Transverse colon (tissue), 4 donors: ENCODE data around the gene PPP1R9A. TPM values are rescaled to one million over a fixed set of nuclear protein-coding genes. Genes with fewer than 3 reads are reported as not detected.

Experiments
- DNase-seq: peaks from one replicate; pipeline ENCODE4 v3.0.0-alpha.2; 2019
- H3K27ac ChIP-seq, 4 donors: fragments of 200-600 bp; sonication (generic); 2 replicates each; pipeline ENCODE4 v1.5.1; 2016 to 2018; ENCODE audit warnings: inconsistent platforms in 4 of 4
- H3K27me3 ChIP-seq: fragments of 200-600 bp; sonication (generic); 2 replicates; pipeline ENCODE4 v1.5.1; 2017; ENCODE audit warnings: inconsistent platforms
- H3K36me3 ChIP-seq, 4 donors: fragments of 200-600 bp; sonication (generic); 2 replicates each; pipeline ENCODE4 v1.5.1; 2017 to 2019; ENCODE audit warnings: inconsistent platforms in 4 of 4
- H3K4me1 ChIP-seq, 4 donors: fragments of 200-600 bp; sonication (generic); 2 replicates each; pipeline ENCODE4 v1.5.1; 2017 to 2020; ENCODE audit warnings: inconsistent platforms in 4 of 4
- H3K4me3 ChIP-seq, 4 donors: fragments of 200-600 bp; sonication (generic); 1 replicate in 1 of 4; 2 replicates in 3 of 4; pipeline versions ENCODE4 v1.5.1 to v1.6.1; 2017 to 2019; ENCODE audit warnings: inconsistent platforms in 4 of 4
- H3K9me3 ChIP-seq, 2 donors: fragments of 200-600 bp; sonication (generic); 2 replicates each; pipeline ENCODE4 v1.5.1; 2017 to 2019; ENCODE audit warnings: inconsistent platforms in 2 of 2
- CTCF ChIP-seq, 5 experiments: fragments of 200-600 bp in 3 of 5; fragments of 450-650 bp in 2 of 5; sonication (generic) in 3 of 5; IDR thresholded peaks; 1 replicate in 2 of 5; 2 replicates in 3 of 5; pipeline ENCODE4 v1.5.1; 2016 to 2017; ENCODE audit warnings: antibody characterized with exemption in 5 of 5, inconsistent platforms in 3 of 5, mild to moderate bottlenecking in 2 of 5, moderate library complexity in 1 of 5
- EP300 ChIP-seq: sonication (generic); formaldehyde crosslinking; IDR thresholded peaks from one replicate; pipeline ENCODE4 v1.6.1; 2017; ENCODE audit warnings: antibody characterized with exemption, low read depth
- POLR2A ChIP-seq: fragments of 450-650 bp; IDR thresholded peaks from one replicate; pipeline ENCODE4 v1.6.1; 2016; ENCODE audit warnings: antibody characterized with exemption, mild to moderate bottlenecking, moderate library complexity
- POLR2AphosphoS5 ChIP-seq, 3 donors: sonication (generic); formaldehyde crosslinking; IDR thresholded peaks; one replicate each; pipeline ENCODE4 v1.6.1; 2016; ENCODE audit warnings: antibody characterized with exemption in 3 of 3
- WGBS, 2 donors: methylation state at CpG; one replicate each; pipeline ENCODE4 v1.1.5; 2018; ENCODE audit warnings: low coverage in 1 of 2; 5-methylcytosine and 5-hydroxymethylcytosine counted together
- in situ Hi-C, 4 donors: fragments of 200-750 bp; cut with MboI; loops; one replicate each; pipeline versions ENCODE4 v1.15.0 to v1.15.1; 2017; ENCODE audit warnings: low sequenced_read_pairs in 3 of 4, low pct_ligation_motif_present in 1 of 4, low pct_unique_long_range_greater_than_20kb in 1 of 4
- intact Hi-C: fragments of 100-400 bp; cut with DNase I; formaldehyde crosslinking; loops from one replicate; pipeline ENCODE4 v1.15.1; 2023; ENCODE audit warnings: low total_unique reads
- total RNA-seq, 4 donors: library from RNA; depleted of rRNA; stranded (reverse); fragments of >200 nt; gene quantifications; one replicate each; pipeline ENCODE4 v1.1.0, GENCODE V29; 2016

Gene PPP1R9A
- total RNA-seq, 4 donors from 2014 or later: 13.1 to 30.0 (median 23.2) TPM

- in situ Hi-C loops (no loop called here), intact Hi-C loops (no loop called here)
- TF ChIP-seq EP300 (no peak), CTCF (IDR thresholded peaks at IDR 0.05) (no peak), POLR2A (no peak), POLR2AphosphoS5 (IDR thresholded peaks at IDR 0.05) (no peak)
- no peaks in the 10 kb centered on the region for H3K4me1 ChIP-seq
- DNase-seq: no peak
- no peaks in the 10 kb centered on the region for H3K27me3 ChIP-seq
- no peaks in the 10 kb centered on the region for H3K9me3 ChIP-seq
- no peaks in the 10 kb centered on the region for H3K36me3 ChIP-seq
- 75 to 78% methylated on average over 3 to 4 of the region's 4 CpGs for WGBS, 2 donors
- no peak overlapping the region for H3K4me3 ChIP-seq
- no peak overlapping the region for H3K27ac ChIP-seq
Measured at GRCh38 chr7:95041031-95041430, 133.6 kb downstream of the PPP1R9A start.

DNA sequence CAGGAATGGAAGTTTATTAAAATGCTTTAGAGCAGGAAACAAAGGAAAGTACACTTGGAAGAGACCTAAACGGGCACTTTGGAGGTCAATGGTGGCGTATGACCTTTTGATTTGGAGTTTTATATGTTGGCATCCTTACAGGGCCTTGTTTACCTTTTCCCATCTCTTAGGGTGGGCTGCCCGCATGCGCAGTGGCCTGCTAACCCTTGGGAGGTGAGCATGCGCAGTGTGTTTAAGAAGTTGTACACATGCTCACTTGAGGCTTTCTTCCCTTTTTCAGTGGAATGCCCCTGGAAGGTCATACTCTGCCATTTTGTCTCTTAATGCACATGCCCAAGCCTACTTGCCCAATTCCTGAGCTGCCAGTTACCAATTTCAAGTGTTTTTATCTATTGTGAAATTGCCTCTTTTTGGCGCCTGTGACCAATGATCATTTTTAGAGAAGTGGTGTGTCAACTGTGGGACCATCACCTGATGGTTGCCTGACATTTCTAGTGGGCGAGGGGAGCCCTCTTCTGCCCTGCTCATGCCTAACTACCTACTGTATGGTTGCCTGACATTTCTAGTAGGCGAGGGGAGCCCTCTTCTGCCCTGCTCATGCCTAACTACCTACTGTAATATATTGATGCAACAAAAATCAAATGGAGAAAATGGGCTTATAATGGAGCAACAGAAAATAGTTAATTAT is 138.0 kb downstream of the PPP1R9A start:
- Histone ChIP-seq H3K36me3 (no peaks in the 10 kb centered on the region), H3K4me3 (no peak overlapping the region), H3K27me3 (no peaks in the 10 kb centered on the region), H3K9me3 (no peaks in the 10 kb centered on the region), H3K4me1 (peaks cover 0 to 8% (median 0%) of the 10 kb centered on the region in 4 donors), H3K27ac (no peak overlapping the region)
- TF ChIP-seq CTCF (IDR thresholded peaks at IDR 0.05) (peak in 1 of 5 experiments; percentile 7), POLR2A (no peak)
- 78 to 83% methylated on average over 4 to 8 of the region's 8 CpGs for WGBS, 2 donors
- intact Hi-C loops (no loop called here), in situ Hi-C loops (no loop called here)
- peak; percentile 16 for DNase-seq

- no peak for DNase-seq
- 48 to 51% methylated on average over 7 of the region's 7 CpGs for WGBS, 2 donors
- Histone ChIP-seq H3K27me3 (no peaks in the 10 kb centered on the region), H3K4me1 (peaks cover 0 to 8% (median 0%) of the 10 kb centered on the region in 4 donors), H3K4me3 (no peak overlapping the region), H3K9me3 (no peaks in the 10 kb centered on the region), H3K36me3 (no peaks in the 10 kb centered on the region), H3K27ac (no peak overlapping the region)
- intact Hi-C loops: no loop called here
- in situ Hi-C loops: no loop called here
- TF ChIP-seq EP300 (no peak), POLR2A (no peak), CTCF (IDR thresholded peaks at IDR 0.05) (no peak), POLR2AphosphoS5 (IDR thresholded peaks at IDR 0.05) (no peak)
Measured at GRCh38 chr7:95046494-95047240, 139.3 kb downstream of the PPP1R9A start.

- DNase-seq: no peak
- TF ChIP-seq POLR2AphosphoS5 (IDR thresholded peaks at IDR 0.05) (no peak), CTCF (IDR thresholded peaks at IDR 0.05) (no peak), EP300 (no peak), POLR2A (no peak)
- Histone ChIP-seq H3K4me1 (peaks cover 0 to 8% (median 0%) of the 10 kb centered on the region in 4 donors), H3K9me3 (no peaks in the 10 kb centered on the region), H3K4me3 (no peak overlapping the region), H3K27ac (no peak overlapping the region), H3K27me3 (no peaks in the 10 kb centered on the region), H3K36me3 (no peaks in the 10 kb centered on the region)
- in situ Hi-C loops: no loop called here
- intact Hi-C loops: no loop called here
Measured at GRCh38 chr7:95047291-95047690, 139.9 kb downstream of the PPP1R9A start.
